ENCODE results near the gene IFIT2.
A peak's percentile ranks its signal among the peaks of the same experiment; 100 is the strongest.
"Not testable (repeated sequence)": the region's sequence is repeated elsewhere in the genome, so short reads cannot be mapped to it uniquely, and the experiment has no call there.

Gene IFIT2

DNA sequence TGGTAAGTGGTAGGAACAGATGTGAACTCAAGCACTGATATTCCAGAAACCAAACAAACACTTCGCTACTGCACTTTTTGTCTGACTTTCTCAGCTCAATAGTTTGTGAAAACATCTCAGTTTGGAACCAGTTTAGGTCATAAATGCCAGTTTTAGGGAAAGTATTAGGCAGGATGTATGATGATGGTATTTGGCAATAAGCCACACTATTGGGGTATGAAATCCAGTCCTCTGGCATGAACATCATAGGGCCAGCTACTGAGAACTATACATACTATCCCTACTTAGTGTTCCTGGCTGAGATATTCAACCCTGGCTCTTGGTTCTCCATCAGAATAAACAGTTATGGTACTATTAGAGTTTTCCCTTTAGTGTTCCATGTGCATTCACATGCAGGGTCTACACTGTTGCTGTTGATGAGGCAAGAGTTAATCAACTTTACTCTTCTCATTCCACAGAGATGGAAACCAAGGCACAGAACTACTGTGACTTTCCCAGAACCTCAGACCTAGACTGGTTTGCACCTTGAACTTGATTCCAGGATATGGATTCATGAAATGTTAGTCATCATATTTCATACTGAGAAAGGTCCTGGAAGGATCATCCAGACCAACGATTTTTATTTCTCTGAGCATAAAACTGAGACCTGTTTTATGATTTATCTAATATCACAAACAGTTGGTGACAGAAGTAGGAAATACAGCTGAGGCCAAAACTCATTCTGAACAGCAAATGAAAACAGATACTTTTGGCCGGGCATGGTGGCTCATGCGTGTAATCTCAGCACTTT, 20.0 kb upstream of the IFIT2 start:
- peak; percentile 77 for DNase-seq

DNA sequence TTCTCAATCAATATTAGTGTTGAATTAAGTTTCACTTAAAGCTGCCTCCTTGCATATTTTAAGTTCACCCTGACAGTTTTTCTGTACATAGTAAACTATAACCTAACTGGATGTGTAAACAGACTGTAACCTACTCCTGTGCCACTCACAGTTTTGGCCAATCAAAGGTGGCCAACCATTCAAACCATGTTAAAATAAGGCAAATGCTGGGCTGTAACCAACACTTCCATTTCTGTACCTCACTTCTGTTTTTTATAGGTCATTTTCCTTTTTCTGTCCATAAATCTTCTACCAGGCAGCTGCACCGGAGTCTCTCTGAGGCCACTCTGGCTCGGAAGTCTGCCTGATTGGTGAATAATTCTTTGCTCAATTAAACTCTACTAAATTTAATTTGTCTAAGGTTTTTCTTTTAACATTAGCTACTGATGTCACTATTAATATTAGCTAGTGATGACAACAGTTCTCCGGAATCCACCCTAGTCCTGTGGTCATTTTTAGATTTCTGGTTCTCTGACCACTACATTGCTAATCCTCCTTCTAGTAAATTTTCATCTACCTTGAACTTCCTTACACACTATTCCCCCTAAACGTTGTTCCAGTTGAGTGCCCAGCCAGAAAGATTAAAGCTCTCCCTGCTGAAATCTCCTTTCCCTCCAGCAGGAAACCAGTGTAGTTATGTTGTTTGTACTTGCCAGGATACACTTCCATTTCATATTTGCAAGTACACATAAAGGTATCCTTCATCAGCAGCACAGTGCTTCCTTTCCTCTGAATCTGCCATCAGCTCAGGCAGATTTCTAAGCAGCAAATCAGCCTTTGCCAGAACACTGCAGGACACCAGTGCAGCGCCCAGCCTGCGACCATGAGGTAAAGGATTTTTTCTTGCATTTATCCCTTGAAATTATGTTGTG, 18.6 kb upstream of the IFIT2 start:
- peak; percentile 63 for DNase-seq

DNA sequence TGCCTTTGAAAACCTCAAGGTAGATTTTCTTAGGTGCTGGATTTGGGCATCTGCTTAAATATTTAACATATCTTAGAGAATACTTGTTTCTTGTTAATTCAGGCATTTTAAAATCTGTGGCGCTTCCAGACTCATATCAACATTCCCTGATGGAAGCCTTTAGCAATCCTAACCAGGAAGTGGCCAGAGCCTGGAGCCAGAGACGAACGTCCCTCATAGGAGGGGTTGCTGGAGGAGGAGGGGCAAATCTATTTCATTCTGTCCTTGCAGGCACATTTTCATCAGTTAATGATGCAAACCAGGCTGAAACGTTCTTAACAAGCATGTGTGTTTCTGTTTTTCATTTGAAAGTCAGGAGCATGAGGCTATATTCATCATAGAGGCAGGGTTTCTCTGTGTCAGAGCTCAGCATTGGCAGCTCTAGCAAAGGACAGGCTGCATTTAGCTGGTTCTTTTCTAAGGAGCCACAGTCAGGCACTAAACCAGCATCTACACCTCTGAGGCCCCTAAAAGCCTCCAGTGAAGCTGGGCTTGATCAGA, 17.8 kb upstream of the IFIT2 start:
- DNase-seq = peak; percentile 81

DNA sequence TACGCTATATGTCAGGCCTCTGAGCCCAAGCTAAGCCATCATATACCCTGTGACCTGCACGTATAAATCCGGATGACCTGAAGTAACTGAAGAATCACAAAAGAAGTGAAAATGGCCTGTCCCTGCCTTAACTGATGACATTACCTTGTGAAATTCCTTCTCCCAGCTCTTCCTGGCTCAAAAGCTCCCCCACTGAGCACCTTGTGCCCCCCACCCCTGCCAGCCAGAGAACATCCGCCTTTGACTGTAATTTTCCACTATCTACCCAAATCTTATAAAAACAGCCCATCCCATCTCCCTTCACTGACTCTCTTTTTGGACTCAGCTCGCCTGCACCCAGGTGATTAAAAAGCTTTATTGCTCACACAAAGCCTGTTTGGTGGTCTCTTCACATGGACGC, 17.1 kb upstream of the IFIT2 start:
- not testable (repeated sequence) for DNase-seq

DNA sequence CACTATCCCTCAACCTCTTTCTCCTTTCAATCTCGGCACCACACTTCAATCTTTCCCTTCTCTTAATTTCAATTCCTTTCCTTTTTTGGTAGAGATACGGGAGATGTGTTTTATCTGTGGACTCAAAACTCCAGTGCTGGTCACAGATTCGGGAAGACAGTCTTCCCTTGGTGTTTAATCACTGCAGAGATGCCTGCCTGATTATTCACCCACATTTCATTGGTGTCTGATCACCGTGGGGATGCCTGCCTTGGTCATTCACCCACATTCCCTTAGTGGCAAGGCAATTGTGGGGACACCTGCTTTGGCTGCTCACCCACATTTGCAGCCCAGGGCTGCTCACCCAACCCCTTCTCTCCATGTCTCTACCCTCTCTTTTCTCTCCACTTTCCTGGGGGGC, 16.5 kb upstream of the IFIT2 start:
- DNase-seq = peak; percentile 63

DNA sequence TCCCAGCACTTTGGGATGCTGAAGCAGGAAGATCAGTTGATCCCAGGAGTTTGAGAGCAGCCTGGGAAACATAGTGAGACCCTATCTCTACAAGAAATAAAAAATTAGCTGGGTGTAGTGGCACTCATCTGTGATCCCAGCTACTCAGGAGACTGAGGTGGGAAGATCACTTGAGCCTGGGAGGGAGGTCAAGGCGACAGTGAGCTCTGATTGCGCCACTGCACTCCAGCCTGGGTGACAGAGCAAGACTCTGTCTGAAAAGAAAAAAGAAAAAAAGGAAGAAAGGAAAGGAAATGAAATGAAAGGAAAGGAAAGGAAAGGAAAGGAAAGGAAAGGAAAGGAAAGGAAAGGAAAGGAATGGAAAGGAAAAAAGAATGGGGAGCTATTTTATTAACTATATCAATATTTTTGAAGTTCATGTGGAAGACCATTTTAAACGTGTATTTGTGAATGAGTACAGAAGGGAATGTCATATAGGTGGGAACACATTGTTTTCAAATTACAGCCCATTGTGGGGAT, 7.1 kb upstream of the IFIT2 start:
- DNase-seq = no peak

DNA sequence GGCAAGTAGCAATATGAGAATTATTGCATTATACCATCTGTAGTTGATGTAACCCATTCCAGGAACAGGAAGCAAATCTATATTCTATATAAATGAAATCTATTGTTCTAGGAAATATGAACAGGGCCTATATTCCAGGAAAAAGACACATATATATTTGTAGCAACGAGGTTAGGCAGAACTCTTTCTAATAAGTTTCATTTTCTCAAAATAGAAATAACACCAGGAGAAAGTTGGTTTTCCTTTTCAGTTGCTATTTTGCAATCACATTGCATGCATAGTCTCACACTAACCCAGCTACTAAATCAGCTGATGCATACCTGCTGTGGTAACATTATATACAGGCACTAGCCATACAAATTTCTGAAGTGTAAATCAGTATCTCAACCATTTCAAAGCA, 6.2 kb upstream of the IFIT2 start:
- DNase-seq = peak; percentile 73

DNA sequence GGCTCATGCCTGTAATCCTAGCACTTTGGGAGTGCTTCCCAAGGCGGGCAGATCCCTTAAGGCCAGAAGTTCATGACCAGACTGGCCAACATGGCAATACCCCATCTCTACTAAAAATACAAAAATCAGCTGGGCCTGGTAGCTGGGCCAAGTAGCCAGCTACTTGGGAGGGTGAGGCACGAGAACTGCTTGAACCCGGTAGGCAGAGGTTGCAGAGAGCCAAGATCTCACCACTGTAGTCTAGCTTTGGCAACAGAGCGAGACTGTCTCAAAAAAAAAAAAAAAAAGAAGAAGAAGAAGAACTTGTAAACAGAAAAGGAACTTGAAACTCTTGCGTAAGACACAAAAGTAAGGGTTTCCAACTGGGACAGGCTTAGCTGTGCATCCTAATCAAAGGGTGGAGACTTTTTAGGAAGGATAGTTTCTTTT, 5.6 kb upstream of the IFIT2 start:
- DNase-seq = peak; percentile 78

DNA sequence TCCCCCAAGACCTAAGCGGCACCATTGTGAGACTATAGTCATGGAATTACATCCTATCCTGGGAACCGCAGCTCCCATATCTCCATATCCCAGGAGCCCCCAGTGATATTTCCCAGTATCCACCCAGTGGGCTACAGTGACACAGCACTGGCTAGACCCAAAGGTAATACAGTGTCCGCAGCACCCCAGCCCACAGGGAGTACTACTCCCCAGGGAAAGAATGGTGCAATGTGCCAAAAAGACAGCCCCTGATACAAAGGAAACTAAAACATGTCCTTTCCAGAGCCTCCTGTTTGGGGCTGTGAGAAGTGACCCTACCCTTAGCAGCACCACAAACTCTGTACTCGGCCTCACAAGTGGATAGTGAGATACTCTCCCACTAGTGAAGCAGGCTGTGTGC, 4.5 kb upstream of the IFIT2 start:
- no peak for DNase-seq

DNA sequence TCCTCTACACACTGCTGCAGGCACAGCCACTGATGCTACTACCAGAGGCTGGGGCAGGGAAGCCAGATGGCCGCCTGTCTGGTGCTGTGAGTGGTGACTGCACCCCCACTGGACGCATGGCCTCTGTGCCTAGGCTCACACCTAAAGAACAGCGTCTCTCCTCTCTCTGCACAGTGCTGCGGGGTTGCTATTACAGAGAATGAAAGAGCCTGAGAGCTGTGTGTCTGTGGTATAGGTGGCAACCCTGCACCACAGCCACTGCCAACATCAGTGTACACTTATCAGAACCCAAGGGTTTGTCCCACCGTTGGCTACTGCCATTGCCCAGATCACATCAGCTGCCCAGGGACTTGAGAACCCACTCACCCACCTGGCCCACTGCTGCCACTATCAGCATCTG, 4.1 kb upstream of the IFIT2 start:
- DNase-seq = no peak

DNA sequence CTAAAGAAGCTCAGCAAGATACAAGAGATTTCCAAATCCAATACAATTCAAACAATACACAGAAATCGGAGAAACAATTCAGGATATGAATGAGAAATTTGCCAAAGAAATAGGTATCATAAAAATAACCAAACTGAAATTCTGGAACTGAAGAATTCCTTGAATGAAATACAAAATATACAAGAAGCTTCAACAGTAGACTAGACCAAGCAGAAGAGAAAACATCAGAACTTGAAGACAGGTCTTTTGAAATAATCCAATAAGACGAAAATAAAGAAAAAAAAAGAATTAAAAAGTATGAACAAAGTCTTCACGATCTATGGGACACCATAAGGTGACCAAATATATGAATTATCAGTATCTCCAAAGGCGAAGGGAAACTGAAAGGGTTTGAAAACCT, 2.8 kb upstream of the IFIT2 start:
- DNase-seq = no peak

DNA sequence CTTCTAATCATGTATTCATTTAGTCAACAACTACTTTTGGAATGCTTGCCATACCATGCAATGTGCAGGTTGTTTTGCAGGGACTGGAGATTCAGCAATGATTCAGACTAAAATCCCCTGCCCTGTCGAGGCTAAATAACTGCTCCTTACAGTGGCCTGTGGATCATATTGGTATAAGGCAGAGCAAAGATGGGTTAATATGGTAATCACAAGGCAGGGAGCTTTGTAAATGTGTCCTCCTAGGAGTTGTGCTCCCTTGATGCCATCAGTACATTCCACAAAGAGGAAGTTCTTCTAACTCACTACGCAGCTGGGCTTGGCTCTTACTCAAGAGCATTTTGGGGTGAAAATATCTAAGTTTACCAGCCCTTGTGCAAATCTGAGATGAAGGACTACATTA, 614 bp upstream of the IFIT2 start:
- peak; percentile 50 for DNase-seq

DNA sequence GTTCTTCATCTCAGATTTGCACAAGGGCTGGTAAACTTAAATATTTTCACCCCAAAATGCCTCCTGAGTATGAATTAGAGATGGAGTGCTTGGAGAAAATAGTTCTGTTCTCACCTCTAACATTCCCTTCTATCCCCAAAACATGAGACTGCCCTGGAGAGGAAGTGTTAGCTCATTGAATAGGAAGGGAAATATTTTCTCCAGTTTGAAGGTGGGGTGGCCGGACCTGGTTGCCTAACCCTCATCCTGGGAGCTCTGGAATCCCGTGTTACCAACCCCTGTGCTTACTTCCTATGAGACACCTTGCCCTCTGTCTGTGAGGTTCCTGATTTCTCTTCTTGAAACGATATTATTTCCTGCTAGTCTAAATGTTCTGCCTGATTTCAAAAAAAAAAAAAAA, 779 bp downstream of the IFIT2 start:
- DNase-seq = peak; percentile 40

DNA sequence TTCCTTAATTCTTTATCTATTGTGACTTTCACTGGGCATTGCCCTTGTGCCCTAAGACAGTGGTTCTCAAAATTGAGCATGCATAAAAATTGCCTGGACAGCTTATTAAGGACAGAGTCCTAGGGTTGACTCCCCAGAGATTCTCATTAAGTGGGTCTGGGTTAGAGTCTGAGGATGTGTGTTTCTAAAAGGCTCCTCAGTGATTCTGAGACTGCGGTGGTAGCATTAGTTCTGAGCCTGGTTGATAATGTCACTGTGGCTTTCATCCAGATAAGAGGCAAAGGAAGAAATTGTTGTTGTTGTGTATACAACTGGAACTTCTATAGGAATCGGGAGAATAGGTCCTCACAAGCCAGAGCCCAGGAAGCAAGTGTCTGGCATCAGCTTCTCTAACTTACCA, 1.3 kb downstream of the IFIT2 start:
- DNase-seq = no peak

DNA sequence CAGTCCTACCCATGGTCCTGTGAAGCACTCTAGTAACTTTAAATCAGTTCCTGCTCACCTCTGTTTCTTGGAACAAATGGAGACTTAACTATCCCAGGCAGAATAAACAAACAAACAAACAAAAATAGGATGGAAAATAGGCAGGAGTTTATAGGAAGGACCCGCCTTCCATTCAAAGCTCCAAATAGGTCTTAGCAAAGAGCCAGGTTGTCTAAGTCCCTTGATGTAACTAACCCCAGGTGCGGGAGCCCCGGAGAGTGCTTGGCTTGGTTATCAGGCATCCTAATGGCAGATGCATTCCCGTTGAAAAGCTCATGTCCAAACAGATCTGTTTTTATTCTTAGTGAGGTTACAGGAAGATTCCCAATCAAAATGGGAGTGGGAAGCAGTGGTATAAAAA, 2.2 kb downstream of the IFIT2 start:
- no peak for DNase-seq

DNA sequence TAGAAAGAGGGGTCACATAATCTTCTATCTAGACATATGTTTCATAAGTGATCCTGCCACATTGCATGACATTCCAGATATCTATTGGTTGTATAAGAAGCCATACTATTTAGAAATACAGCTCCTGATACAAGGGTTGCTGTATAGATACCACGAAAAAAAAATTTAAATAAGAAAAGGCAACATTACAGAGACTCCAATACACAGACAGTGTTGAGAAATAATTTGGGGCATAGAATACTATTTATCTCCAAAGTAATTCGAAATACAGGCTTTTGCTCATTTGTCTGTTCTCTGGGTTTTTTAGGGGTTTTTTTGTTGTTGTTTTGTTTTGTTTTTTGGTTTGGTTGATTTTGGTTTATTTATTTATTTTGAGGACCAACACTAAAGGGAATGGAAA, 2.6 kb downstream of the IFIT2 start:
- DNase-seq = no peak

DNA sequence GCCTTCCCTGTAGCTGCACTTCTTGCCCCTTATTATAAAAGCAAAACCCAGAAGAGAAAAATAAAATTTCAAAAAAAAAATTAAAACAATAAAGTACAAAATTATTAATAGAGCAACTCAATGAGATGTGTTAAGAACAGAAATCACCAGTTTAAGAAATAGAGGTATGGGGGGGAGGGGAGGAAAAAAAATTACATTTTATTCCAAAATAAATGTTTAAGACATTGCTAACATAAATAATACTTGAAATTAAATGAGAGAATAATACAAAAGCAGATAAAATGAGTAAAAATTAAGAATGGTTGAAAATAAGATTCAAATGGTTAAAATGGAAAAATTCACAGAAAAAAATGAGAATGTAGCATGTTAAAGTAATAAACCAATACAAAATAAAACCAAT, 3.1 kb downstream of the IFIT2 start:
- no peak for DNase-seq

DNA sequence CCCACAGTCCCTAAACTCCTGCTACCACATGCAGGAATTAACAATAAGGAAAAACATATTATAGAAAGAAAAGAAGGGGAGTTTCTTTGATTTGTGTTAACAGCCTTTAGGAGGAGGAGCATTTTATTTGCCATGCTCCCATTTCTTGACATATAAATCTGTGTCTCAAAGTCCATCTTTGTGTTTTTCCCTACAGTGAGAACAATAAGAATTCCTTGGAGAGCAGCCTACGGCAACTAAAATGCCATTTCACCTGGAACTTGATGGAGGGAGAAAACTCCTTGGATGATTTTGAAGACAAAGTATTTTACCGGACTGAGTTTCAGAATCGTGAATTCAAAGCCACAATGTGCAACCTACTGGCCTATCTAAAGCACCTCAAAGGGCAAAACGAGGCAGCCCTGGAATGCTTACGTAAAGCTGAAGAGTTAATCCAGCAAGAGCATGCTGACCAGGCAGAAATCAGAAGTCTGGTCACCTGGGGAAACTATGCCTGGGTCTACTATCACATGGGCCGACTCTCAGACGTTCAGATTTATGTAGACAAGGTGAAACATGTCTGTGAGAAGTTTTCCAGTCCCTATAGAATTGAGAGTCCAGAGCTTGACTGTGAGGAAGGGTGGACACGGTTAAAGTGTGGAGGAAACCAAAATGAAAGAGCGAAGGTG, 4.1 kb downstream of the IFIT2 start:
- DNase-seq = no peak

DNA sequence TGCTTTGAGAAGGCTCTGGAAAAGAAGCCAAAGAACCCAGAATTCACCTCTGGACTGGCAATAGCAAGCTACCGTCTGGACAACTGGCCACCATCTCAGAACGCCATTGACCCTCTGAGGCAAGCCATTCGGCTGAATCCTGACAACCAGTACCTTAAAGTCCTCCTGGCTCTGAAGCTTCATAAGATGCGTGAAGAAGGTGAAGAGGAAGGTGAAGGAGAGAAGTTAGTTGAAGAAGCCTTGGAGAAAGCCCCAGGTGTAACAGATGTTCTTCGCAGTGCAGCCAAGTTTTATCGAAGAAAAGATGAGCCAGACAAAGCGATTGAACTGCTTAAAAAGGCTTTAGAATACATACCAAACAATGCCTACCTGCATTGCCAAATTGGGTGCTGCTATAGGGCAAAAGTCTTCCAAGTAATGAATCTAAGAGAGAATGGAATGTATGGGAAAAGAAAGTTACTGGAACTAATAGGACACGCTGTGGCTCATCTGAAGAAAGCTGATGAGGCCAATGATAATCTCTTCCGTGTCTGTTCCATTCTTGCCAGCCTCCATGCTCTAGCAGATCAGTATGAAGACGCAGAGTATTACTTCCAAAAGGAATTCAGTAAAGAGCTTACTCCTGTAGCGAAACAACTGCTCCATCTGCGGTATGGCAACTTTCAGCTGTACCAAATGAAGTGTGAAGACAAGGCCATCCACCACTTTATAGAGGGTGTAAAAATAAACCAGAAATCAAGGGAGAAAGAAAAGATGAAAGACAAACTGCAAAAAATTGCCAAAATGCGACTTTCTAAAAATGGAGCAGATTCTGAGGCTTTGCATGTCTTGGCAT, 4.8 kb downstream of the IFIT2 start:
- no peak for DNase-seq

DNA sequence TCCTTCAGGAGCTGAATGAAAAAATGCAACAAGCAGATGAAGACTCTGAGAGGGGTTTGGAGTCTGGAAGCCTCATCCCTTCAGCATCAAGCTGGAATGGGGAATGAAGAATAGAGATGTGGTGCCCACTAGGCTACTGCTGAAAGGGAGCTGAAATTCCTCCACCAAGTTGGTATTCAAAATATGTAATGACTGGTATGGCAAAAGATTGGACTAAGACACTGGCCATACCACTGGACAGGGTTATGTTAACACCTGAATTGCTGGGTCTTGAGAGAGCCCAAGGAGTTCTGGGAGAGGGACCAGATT, 5.4 kb downstream of the IFIT2 start:
- no peak for DNase-seq

DNA sequence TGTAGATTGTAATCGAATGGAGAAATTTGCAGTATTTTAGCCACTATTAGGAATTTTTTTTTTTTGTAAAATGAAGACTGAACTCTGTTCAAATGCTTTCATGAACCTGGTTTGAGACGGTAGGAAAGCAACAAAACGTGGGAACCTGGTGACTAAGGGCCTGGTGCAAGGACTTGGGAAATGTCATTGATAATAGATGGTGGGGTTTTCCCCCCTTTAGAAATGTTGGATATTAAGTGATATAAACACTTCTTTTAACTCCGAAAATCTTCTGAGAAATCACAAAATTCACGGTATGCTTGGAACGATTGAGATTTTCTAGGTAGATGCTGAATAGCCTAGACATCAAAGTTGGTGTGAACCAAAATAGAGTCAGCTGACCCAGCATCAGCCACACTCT, 6.4 kb downstream of the IFIT2 start:
- no peak for DNase-seq

DNA sequence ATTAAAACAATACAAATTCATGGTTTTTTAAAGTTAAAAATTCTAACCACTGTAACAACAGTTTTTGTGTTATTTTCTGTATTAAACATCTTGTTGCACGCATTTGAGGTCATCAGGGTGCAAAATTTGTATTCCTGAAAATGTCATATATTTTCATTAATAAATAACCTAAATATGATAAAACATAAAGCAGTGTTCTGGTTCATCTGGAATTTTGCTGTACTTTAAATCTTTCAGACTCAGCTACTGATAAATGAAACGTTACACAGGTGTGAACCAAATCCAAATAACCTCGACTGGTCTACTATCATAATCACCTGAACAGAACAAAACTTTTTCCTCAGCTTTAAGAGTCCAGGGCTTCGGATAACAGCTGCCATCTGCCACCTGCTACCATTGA, 6.9 kb downstream of the IFIT2 start:
- no peak for DNase-seq

All from HCEC 1CT (cell line).